ENCODE measurements around the gene RFX1.

The RFX1 gene

GRCh38 chr19:13942023-13942684, 64.0 kb downstream of the RFX1 start:
- H3K4me3 ChIP-seq (ENCODE audit: low read depth, low read length), result no peak overlapping the region
- no peak for TF ChIP-seq CTCF (IDR thresholded peaks at IDR 0.05; ENCODE audit: insufficient read depth, low read depth, low read length, missing control alignments)
- DNase-seq (ENCODE audit: low read depth), result peak; percentile 35

GRCh38 chr19:13938301-13939064, 67.6 kb downstream of the RFX1 start, which contains the start of gene PODNL1:
Gene PODNL1, minus strand, starts transcription at chr19:13938417. Its CDS starts 236 bp downstream, at chr19:13938181.
- DNase-seq (ENCODE audit: low read depth), result no peak
- TF ChIP-seq CTCF (IDR thresholded peaks at IDR 0.05; ENCODE audit: insufficient read depth, low read depth, low read length, missing control alignments), result no peak
- no peak within 1 kb of the TSS for H3K4me3 ChIP-seq (ENCODE audit: low read depth, low read length)

- DNase-seq (ENCODE audit: low read depth), result no peak
- no peak for TF ChIP-seq CTCF (IDR thresholded peaks at IDR 0.05; ENCODE audit: insufficient read depth, low read depth, low read length, missing control alignments)
- H3K4me3 ChIP-seq (ENCODE audit: low read depth, low read length), result no peak overlapping the region
Measured at GRCh38 chr19:13937479-13938300, 68.4 kb downstream of the RFX1 start.

GRCh38 chr19:13935765-13936510, 70.2 kb downstream of the RFX1 start:
- TF ChIP-seq CTCF (IDR thresholded peaks at IDR 0.05; ENCODE audit: insufficient read depth, low read depth, low read length, missing control alignments), result no peak
- DNase-seq (ENCODE audit: low read depth), result no peak
- H3K4me3 ChIP-seq (ENCODE audit: low read depth, low read length), result no peak overlapping the region

GRCh38 chr19:13934785-13935109, 71.4 kb downstream of the RFX1 start:
- DNase-seq (ENCODE audit: low read depth), result no peak
- no peak overlapping the region for H3K4me3 ChIP-seq (ENCODE audit: low read depth, low read length)
- TF ChIP-seq CTCF (IDR thresholded peaks at IDR 0.05; ENCODE audit: insufficient read depth, low read depth, low read length, missing control alignments), result no peak

GRCh38 chr19:13932911-13933393, 73.2 kb downstream of the RFX1 start:
- DNase-seq (ENCODE audit: low read depth), result no peak
- no peak overlapping the region for H3K4me3 ChIP-seq (ENCODE audit: low read depth, low read length)
- TF ChIP-seq CTCF (IDR thresholded peaks at IDR 0.05; ENCODE audit: insufficient read depth, low read depth, low read length, missing control alignments), result no peak

Measured in GM12865 (cell line).